ENCODE results near the gene SLC25A13.

DNA sequence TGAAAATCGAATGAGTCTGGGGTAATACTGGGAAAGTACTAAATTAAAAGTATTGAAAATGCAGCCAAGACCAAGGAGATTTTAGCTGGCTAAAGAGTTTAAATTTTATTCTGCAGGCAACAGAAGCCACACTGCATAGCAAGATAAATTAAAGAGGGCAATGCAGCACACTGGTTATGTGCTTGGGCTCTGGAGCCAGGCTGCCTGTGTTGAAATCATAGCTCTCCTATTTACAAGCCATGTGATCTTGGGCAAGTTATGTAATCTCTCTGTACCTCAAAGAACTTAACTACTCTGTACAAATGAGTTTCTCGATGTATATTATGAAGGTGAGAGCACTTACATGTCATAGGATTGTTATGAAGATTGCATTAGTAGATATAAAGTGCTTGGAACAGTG is 9.9 kb downstream of the SLC25A13 start:
- TF ChIP-seq, protein P1, sequence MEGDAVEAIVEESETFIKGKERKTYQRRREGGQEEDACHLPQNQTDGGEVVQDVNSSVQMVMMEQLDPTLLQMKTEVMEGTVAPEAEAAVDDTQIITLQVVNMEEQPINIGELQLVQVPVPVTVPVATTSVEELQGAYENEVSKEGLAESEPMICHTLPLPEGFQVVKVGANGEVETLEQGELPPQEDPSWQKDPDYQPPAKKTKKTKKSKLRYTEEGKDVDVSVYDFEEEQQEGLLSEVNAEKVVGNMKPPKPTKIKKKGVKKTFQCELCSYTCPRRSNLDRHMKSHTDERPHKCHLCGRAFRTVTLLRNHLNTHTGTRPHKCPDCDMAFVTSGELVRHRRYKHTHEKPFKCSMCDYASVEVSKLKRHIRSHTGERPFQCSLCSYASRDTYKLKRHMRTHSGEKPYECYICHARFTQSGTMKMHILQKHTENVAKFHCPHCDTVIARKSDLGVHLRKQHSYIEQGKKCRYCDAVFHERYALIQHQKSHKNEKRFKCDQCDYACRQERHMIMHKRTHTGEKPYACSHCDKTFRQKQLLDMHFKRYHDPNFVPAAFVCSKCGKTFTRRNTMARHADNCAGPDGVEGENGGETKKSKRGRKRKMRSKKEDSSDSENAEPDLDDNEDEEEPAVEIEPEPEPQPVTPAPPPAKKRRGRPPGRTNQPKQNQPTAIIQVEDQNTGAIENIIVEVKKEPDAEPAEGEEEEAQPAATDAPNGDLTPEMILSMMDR (conservative IDR thresholded peaks at IDR 0.05 in 1 of 2, IDR thresholded peaks at IDR 0.05 in 1 of 2; ENCODE audit: low read depth in 1 of 2, low read length in 2 of 2), result no peak
- TF ChIP-seq EZH2 (IDR thresholded peaks at IDR 0.05; ENCODE audit: low read length, missing control alignments), result no peak
